ENCODE measurements around the gene HUWE1.

The HUWE1 gene

GRCh38 chrX:53685711-53686110, 808 bp downstream of the HUWE1 start:
- no peak for DNase-seq

GRCh38 chrX:53684415-53685192, 1.9 kb downstream of the HUWE1 start:
- no peak for DNase-seq

- DNase-seq: peak; percentile 91 to 93
These were observed 2.7 kb downstream of the HUWE1 start for GRCh38 chrX:53683556-53684414.

GRCh38 chrX:53682885-53683555, 3.5 kb downstream of the HUWE1 start:
- peak; percentile 1 to 11 for DNase-seq

- DNase-seq: no peak
These were observed 4.9 kb downstream of the HUWE1 start for GRCh38 chrX:53681661-53682060.

- peak in 1 of 2 experiments; percentile 1 for DNase-seq
These were observed 7.9 kb downstream of the HUWE1 start for GRCh38 chrX:53678667-53679066.

GRCh38 chrX:53677286-53677685, 9.2 kb downstream of the HUWE1 start:
- DNase-seq: no peak

GRCh38 chrX:53674581-53674980, 11.9 kb downstream of the HUWE1 start:
- no peak for DNase-seq

- no peak for DNase-seq
These were observed 17.3 kb downstream of the HUWE1 start for GRCh38 chrX:53669258-53669657.

- no peak for DNase-seq
These were observed 20.3 kb downstream of the HUWE1 start for GRCh38 chrX:53666171-53666570.

- no peak for DNase-seq
These were observed 26.5 kb downstream of the HUWE1 start for GRCh38 chrX:53660004-53660403.

GRCh38 chrX:53659039-53659438, 27.5 kb downstream of the HUWE1 start:
- no peak for DNase-seq

GRCh38 chrX:53656845-53657244, 29.7 kb downstream of the HUWE1 start:
- DNase-seq: no peak

GRCh38 chrX:53654376-53654775, 32.1 kb downstream of the HUWE1 start:
- no peak for DNase-seq

- no peak for DNase-seq
These were observed 41.8 kb downstream of the HUWE1 start for GRCh38 chrX:53644751-53645150.

GRCh38 chrX:53642337-53642736, 44.2 kb downstream of the HUWE1 start:
- DNase-seq: no peak

- no peak for DNase-seq
These were observed 47.3 kb downstream of the HUWE1 start for GRCh38 chrX:53639257-53639656.

GRCh38 chrX:53637479-53637878, 49.0 kb downstream of the HUWE1 start:
- no peak for DNase-seq

GRCh38 chrX:53631156-53631555, 55.4 kb downstream of the HUWE1 start:
- no peak for DNase-seq

- DNase-seq: no peak
These were observed 56.3 kb downstream of the HUWE1 start for GRCh38 chrX:53630261-53630660.

- DNase-seq: no peak
These were observed 64.1 kb downstream of the HUWE1 start for GRCh38 chrX:53622431-53622830.

- no peak for DNase-seq
These were observed 65.0 kb downstream of the HUWE1 start for GRCh38 chrX:53621418-53621986.

- no peak for DNase-seq
These were observed 69.6 kb downstream of the HUWE1 start for GRCh38 chrX:53616946-53617345.
